NCI-H446 treated with DMSO at 0.1 percent for 48 hours (cell line): ENCODE measurements around the gene SYS1.
"Not testable (repeated sequence)": the region's sequence is repeated elsewhere in the genome, so short reads cannot be mapped to it uniquely, and the experiment has no call there.

Experiments
- DNase-seq: peaks from one replicate; lab custom pipeline; 2025; lab: John Stamatoyannopoulos, UW

Gene SYS1

DNA sequence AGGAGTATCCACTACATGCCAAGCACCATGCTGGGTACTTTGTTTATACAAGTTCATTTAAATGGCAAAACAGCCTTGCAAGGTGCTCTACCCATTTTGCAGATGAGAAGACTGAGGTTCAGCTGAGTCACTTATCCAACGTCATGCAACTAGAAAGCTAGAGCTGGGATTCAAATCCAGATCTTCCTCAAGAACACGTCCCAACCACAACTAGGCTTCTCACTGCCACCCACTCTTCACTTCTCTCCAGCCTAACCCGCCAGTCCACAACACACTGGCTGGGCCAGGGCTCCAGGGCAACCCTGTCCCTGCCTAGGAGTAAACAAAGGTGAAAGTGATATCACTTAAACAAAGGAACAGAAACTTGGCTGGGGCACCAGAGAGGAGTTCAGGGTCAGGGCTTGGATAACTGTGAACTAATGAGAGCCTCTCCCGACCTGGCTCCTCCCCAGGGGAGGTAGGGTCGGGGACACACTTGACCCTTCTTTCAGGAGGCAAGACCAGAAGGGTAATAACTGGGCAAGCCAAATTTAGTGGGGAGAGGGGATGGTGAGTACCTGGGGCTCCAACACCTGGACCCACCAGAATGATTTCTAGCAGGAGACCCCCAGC lies 22.6 kb upstream of the SYS1 start:
- DNase-seq = no peak

DNA sequence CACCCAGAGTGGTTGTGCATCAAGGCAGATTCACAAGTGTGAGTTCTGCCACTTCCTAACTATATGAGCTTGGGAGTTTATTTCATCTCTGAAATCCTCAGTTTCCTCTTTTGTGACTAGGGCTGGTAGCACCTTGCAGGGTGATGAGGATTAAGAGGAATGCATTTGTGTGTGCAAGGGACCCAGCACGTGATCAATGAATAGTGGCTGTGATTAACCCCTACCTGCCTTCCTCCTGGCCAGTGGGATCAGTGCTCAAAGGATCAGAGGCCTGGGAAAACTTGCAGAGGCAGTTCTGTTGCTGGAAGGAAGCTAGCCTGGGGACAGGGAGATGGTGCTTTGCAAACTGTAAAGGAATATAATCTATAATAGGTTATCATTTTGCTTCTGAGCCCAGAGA lies 22.0 kb upstream of the SYS1 start:
- DNase-seq = no peak

DNA sequence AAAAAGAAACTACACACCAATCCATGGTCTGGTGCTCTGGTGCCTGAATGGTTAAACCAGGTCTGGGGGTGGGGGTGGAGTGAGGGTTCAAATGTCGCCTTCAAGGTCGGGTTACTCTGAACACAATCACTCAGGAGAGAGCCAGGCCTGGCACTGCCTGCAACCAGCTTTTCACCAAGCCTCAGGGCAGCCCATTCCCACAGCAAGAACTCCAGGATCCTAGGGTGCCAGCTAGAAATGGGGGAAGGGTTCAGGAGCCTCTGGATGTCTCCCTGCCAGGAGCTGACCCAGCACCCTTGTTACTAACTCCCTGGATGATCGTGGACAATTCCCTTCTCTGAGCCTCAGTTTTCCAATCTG lies 21.4 kb upstream of the SYS1 start:
- DNase-seq = no peak

DNA sequence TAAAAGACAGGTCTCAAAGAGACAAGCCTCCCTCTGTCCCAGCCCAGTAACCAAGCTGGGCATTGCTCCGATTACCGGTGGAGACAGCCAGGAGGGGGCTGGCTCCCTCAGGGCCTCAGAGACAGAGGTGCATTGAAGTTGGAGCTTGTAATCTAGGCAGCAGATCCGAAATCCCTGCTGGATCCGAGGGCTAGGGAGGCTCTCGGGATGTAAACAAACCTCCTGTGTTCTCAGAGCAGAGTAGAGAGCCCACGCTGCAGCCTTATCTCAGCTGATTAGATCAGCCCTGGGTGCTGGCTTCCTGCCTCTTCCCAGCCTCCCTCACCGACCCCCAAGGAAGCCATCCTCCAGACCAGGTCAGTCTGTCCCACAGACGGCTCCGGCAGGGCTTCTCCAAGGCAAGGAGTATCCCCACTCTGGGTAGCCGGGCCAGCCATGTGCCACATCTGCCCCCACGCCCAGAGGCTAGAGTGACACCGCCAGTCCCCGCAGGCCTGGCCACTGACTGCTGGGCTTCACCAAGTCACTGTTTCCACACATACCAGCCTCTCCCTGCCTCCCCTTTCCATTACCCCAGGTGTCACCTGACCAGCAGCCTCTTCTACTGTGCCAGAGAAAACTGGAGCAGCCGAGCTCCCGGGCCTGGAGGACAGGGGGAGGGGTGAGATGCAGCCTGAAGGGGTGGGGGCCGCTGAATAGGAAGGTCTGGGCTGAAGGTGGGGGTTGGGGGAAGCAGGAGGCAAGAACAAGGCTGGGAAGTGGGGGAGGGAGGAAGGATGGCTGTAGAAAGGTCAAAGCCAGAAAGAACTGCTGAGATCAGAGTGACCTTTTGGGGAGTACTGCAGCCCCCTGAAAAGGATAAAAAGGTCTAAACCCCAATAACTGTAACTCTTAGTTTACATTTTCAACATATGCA lies 20.8 kb upstream of the SYS1 start:
- no peak for DNase-seq

DNA sequence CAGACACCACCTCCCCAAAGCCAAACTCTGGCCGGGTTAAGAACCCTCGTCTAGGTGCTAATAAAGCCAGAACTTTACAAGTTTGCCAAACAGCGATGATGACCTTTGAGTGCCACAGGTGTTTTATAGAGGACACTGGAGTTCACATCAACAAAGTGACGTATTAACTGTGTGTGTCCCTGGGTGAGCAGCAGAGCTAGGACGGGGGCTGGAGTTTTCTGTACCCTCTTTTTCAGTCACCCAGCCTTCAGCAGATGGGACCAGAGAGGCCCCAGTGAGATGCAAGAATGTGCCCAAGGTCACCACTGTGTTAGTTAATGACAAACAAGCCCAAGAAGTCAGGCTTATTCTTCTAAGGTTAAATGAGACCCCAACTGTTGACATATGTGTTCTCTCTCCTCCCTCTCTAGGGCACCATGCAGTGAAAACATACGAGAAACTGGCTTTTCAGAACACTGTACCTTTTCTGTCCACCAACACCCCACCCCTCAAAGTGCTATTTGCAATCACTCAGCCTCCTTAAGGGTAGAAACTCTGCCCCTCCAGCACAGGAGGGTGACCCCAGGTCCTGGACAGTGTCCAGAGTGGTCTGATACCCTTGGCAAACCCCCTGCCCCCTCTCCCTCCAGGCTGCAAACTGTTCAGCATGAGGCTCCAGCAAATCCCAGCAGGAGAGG lies 20.0 kb upstream of the SYS1 start:
- no peak for DNase-seq

DNA sequence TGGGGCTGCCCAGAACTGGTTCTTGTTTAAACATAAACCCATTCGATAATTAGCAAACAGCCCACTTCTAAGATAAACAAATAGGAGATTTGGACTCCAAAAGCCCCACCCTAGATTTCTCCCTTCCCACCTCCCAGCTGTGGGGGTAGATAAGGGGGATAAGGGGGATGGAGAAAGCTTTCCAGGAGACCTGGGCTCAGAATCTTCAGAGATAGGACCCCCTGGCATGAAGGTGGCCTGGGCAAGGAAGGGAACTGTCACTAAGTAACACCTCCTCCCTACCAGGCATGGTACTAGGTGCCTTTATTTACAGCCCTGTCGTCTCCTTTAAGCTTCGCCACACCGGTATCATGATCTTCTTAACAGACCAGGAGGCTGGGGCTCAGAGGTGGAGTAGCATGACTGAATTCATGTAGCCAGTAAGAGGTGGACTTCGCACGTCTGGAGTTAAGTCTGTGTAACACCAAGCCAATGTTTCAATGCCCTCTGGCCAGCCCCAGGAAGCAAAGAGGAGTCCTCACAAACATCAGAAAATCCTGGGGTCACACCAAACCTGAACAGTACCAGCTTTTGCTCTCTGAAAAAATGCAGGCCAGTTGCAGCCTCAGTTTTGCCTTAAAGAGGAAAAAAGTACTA lies 19.3 kb upstream of the SYS1 start:
- no peak for DNase-seq

DNA sequence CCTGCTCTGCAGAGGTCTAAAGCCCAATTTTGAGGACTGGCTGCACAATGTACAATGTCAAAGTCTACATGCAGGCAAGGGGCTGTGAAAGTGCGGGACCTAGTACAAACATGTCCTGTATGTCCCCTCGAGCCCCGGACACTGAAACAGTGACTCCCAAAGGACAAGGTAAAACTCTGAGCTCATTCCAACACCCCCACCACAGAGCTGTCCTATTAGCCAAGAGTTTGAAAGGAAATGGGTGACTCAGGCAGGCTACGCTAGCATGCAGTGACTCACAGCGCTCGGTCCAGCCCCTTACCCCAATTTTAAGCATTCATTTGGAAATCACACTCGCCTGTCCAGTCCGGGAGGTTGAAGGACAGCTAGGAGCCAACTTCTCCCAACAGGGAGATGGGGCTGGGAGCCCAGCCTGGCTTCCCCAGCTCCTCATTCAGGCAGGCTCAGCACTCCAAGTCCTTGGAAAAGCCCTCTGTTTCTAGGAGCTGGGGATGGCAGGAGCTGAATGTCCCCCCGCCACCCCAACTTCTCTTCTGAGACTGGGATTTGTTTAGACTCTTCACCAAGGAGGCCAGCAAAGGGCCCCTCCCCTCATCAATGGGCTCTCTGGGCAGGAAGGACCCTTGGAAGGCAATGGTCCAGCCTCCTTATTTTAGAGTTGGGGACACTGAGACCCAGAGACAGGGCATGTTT lies 18.6 kb upstream of the SYS1 start:
- no peak for DNase-seq

DNA sequence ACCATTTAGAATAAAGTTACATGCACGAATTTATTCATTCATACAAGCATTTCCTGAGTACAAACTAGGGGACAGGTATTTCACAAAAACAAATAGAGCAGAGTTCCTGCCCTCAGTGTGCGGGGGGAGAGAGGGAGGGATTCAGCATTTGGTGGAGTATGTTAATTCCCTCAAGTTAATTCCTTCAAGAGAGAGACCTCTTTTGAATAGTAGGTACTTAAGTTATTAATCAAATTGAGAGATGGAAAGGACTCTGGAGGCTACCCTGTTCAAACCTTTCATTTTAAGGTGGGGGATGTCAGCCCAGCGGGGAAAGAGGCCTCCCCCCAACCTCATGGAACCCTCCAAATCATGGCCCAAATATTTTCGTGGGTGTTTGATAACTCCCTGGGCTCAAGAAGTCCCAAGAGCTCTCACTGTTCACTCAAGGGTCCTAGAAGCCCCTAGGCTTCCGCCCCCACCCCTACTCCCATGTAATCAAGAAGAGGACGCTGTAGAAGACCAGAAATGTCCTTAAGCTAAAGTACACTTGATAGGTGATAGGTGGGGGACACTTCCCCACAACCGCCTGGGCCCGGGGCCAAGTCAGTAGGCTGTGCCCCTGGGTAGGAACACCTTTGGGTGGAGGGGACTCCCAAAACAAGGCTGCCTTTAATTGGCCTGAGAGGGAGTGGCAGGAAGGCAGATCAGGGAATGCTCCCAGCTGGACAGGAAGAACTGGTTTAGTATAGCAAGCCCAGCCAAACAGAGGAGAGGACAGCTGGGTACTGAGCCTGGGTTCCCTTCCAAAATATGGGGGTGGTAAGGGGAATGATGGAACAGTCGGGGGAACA lies 17.6 kb upstream of the SYS1 start:
- no peak for DNase-seq

DNA sequence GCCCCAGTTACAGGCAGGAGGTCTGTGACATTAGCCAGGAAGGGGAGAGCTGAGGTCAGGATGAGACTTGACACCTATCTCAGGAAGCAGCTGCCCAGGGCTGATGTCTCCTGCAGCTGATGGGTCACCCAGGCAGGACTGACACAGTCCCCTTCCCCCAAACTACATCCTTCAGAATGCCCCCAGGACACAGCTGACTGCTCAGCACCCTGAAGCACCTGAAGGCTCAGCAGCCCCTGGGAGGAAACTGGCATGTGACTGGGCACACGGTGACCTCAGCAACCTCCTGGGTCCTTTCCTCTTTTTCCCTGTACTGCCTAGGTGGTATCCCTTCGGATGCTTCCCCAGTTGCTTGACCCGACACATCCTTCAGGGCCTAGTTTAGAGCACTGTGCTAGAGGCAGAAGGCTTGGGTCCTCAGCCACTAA lies 16.7 kb upstream of the SYS1 start:
- no peak for DNase-seq

DNA sequence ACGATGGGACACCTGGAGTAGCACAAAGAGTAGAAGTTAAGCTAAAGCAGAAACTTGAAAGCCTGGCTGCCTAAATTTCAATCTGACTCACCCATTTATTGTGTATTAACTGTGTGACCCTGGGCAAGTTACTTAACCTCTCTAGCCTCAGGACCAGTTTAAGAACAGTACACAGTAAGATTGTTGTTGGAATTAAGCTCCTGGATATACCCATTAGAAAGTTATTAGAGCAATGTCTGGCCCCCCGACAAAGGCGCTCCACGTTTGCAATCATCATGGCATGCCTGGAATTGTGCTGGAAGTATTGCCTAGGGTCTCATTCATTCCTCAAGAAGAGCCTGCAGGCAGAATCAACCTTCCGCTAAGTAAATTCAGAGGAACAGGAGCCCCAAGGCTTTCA lies 16.1 kb upstream of the SYS1 start:
- DNase-seq = no peak

DNA sequence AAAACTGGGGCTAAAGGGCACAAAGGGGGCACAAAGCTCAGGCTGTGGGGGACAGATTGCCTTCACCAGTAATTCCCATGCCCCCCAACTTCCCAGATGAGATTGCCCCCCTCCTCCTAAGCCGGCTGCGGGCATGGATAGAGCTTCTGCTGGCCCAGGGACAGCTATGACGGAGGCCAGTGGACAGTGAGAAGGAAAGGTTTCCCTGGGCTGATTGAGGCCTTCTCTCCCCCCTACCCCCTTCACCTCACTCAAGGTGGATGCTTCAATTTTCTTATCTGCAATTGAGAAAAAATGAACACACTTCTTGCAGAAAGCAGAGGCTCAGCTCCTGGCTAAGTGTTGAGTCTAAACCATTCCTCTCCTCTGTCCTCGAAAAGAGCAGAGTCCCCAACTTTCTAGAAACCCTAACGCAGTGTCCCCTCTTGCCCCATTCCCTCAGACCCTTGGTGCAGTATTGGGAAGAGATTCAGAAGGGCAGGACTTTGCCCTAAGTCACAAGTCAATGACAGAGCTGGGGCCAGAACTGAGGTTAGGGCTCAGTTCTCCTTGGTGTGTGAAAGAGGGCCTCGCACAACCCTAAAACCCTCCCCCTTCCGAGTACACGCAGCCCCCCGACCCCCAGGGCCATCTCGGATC lies 15.5 kb upstream of the SYS1 start:
- DNase-seq = no peak

DNA sequence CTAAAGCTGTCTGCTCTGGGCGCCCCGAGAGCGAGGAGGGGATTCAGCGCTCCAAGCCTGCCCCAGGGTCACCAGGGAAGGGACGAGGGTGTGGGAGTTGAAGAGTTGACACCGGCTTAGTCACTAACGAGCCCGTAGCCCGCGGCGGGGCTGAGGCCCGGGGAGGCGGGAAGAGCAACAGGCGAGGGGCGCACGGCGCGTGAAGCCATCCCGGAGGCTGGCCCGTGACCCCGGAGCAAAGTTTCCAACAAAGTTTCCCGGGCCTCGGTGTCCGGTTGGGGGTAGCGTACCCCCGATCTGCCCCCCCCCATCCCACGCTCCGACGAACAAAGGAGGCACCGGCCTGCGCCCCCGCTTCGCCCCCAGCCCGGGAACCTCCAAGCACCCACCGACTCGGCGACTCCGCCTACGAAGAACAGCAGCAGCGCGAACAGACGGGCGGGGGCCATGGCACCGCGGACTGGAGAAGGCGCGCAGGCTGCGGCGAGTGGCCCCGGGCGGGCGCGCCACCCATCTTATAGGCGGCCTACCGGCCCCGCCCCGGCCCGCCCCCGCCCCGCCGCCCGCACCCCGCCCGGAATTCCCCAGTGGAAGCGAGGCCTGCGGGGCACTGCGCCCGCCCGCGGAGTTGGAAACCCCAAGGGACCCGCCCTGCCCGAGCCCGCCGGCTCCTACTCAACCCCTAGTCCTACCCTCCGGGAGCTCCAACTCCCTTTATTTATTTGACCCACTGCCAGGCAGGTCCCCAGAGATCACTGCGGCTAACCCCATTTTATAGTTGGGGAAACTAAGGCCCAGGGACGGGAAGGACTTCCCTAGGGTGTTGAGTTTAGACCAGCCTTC lies 14.8 kb upstream of the SYS1 start, which contains the start of gene SDC4:
SDC4 (minus strand) TSS at position 489 of the 843 bp plus-strand sequence; CDS start at position 449, 40 bp downstream.
- no peak for DNase-seq

DNA sequence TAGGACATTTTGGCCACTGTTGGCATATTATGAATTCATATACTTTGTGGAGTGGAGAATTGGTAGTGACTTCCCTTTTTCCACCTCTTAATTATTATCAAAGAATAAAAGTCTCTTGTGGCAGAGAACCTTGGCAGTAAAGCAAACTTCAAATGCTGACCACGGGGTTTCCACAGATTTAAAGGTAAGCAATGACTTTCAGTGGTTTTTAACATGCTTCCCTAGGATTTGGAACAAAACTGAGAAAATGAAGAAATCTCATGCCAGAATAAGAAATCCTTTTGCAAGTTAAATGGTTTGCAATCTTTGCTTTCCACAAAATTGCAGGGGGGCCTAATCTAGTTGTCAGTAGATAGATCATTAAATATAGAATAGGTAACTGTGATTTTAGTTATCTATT lies 12.7 kb upstream of the SYS1 start:
- DNase-seq = no peak

DNA sequence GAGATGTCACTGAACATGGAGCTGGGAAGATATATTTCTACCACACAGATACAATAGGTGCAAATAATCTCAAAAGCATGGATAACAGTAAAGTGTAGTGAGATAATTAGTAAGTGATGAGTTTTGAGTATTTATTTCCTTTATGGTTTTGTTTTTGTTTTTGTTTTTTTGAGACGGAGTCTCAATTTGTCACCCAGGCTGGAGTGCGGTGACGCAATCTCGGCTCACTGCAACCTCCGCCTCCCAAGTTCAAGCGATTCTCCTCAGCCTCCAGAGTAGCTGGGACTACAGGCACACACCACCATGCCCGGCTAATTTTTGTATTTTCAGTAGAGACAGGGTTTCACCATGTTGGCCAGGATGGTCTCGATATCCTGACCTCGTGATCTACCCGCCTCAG lies 12.2 kb upstream of the SYS1 start:
- DNase-seq = not testable (repeated sequence)

DNA sequence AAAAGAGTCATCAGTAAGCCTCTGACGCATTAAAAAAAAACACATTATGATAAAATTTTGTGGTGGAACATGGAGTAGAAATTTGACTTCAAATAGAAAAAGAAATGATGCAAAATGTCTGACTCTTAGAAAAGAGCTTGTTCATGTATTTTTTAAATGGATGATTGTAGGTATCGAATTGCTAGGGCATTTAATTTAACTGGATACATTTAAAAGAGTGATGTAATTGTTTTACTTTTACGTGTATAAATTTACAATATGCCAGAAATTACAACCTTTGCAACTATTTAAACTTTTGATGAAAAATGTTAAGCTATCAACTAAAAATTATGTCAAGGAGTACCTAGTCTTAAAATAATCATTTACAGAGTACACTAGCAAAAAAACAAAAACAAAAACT lies 10.2 kb upstream of the SYS1 start:
- DNase-seq = no peak

DNA sequence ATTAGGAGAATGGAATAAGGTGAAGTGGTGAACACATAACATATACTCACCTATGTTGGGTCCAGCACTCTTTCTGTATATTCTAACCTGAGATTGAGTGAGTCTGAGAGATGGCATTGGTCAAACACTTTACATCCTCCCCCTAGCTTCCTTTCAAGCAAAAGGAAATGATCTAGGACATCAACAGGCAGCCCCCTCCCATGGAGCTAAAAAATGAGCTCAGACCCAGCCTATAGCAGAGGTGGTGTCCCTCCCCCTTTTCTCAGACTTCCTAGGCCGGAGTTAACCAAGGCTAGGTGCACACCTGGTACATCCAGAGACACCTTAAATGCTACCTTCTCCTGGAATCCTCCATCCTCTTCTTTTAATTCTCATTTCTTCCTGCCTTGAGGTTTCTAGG lies 9.2 kb upstream of the SYS1 start:
- no peak for DNase-seq

DNA sequence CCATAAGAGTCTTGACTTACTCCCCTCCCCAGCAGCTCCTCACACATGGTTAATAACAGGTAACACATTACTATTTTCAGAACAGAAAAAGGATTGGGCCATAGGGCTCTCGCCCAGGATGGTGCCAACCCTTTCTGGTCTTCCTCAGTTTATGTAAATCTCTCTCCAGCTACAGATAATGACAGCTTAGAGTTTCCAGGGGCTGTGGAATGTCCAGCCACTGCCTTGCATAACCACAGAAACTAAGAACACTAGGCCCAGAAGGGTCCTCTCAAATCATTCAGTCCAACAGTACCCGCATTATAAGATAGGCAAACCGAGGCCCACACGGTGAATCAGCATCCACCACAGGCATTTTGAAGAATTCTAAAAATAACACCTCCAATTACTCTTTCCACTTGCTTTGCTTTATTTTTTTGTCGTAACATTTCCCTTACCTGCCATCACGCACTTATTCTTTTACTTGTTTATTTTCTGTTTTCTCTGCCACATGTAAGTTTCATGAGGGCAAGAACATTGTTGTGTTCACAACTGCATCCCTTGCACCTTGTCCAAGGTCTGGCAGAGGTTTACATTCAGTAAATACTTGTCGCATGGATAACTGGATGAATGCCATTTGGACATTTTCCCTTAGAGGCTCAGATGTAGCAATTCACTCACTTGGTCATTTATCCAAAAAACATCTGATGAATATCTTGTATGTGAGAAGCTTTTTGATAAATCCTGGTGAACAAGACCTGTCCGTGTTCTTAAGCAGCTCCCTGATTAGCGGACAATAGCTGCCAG lies 8.3 kb upstream of the SYS1 start:
- DNase-seq = no peak

DNA sequence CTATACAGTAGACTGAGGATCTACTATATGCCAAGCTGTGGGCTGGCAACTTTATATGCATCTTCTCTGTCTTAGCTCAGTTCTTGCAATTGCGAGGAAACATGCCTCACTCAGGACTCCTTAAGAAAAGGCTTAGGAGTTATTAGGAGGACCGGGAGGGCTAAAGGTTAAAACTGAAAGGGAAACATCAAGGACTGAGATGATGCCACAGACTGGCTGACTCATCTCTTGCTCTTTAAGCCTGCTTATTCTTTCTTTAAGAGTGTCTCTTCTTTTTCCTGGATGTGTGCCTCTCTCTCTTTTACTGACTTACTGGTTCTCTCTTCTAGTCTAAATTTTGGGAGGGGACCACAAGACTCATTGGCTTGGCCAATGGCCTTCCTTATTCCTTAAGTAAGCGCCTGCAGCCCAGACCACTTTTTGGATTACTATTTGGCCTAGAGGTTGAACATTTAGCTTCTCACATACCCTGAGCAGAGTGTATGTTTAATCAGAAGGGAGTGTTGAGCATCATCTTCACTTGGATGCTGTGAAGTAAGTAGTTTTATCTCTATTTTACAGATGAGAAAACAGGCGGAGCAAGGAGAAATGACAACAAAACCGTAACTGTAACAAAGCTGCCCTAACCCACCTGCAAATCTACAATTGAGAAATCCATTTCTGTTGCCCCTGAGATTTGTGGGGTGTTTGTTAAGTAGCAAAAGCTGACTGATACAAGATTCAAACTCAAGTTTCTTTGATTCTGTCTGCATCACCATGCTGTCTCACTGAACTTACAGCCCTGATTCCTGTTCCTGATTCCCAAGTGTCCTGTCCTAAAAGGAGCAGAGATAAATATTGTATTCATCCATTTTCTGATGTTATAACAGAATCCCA lies 7.5 kb upstream of the SYS1 start:
- no peak for DNase-seq
